ENCODE results near the gene ASPM. TPM values are rescaled to one million over a fixed set of nuclear protein-coding genes. Genes with fewer than 3 reads are reported as not detected.

The ASPM gene
- total RNA-seq, 1 experiment from 2014 or later = 29.9 TPM

DNA sequence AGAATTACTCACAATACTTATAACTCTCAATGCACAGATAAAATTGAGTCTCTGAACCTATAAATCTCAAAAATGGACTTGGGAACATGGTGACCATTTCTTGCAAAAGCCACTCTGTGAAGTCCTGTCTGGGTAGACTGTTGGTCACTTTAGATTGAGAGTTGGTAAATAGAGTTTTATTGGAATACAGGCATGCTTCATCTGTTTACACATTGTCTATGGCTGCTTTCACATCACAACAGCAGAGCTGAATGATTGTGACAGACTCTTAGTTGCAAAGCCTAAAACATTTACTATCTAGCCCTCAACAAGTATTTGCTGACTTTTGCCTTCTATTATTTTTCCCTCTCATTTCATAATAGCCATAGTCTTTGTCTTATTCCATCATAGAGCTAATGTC, 24.1 kb upstream of the ASPM start:
- no peak overlapping the region for H3K9ac ChIP-seq (ENCODE audit: low read length)
- H4K20me1 ChIP-seq (ENCODE audit: insufficient read depth) = no peaks in the 10 kb centered on the region
- H3K9me2 ChIP-seq (ENCODE audit: insufficient read depth) = no peaks in the 10 kb centered on the region
- ChIA-PET RAD21 (ENCODE audit: low non-redundant PET in 1 of 2, low total read pairs in 2 of 2, uncharacterized antibody in 2 of 2, unreplicated experiment in 2 of 2) (no interaction called here), POLR2A (no interaction called here), CTCF (interaction anchor here (1.8 kb wide), 1 partner anchor 10 kb away, joined by 4 read pairs; no protein-coding TSS in a partner anchor)
- TSS peak; percentile 18 for BruUV-seq (replicated peaks)
- intact Hi-C loops (cut with micrococcal nuclease) = no loop called here
- DNase-seq (ENCODE audit: low read depth, low spot score) (no peak), ATAC-seq (no peak)
- H3K4me1 ChIP-seq (ENCODE audit: control insufficient read depth in 1 of 2, insufficient read depth in 2 of 2, low read length in 2 of 2) = no peaks in the 10 kb centered on the region; a peak in 1 of 4 replicates
- H3K9me3 ChIP-seq (ENCODE audit: control insufficient read depth in 1 of 2, insufficient read depth in 1 of 2, low read depth in 1 of 2, low read length in 2 of 2) = no peaks in the 10 kb centered on the region
- H3K27me3 ChIP-seq (ENCODE audit: insufficient read depth, low read length) = no peaks in the 10 kb centered on the region
- H3K4me2 ChIP-seq (ENCODE audit: low read length) = no peak overlapping the region
- H3K36me3 ChIP-seq (ENCODE audit: control insufficient read depth in 1 of 2, insufficient read depth in 2 of 2, low read length in 2 of 2) = peaks cover 0 to 9% of the 10 kb centered on the region in 2 experiments; a peak in 1 of 4 replicates
- no peak overlapping the region for H2AFZ ChIP-seq (ENCODE audit: low read depth, low read length, poor library complexity, severe bottlenecking)
- no peak for TF ChIP-seq ZBTB33 (IDR thresholded peaks at IDR 0.05; ENCODE audit: extremely low read depth, insufficient replicate concordance, low read length)
- no peak for TF ChIP-seq FOSL1 (IDR thresholded peaks at IDR 0.05; ENCODE audit: low read depth)
- no peak for TF ChIP-seq EGR1 (IDR thresholded peaks at IDR 0.05; ENCODE audit: low read depth)
- no peak for TF ChIP-seq JUND (IDR thresholded peaks at IDR 0.05)
- no peak for TF ChIP-seq EZH2phosphoT487 (IDR thresholded peaks at IDR 0.05; ENCODE audit: borderline replicate concordance)
- no peak for TF ChIP-seq MAX (IDR thresholded peaks at IDR 0.05)
- TF ChIP-seq ZNF274 (IDR thresholded peaks at IDR 0.05; ENCODE audit: low read depth, low read length) = no peak
- TF ChIP-seq EZH2 (IDR thresholded peaks at IDR 0.05) = no peak
- TF ChIP-seq POLR2AphosphoS5 (IDR thresholded peaks at IDR 0.05; ENCODE audit: low read depth, low read length) = no peak
- TF ChIP-seq SRF (IDR thresholded peaks at IDR 0.05; ENCODE audit: low read depth) = no peak
- no peak for TF ChIP-seq YY1 (IDR thresholded peaks at IDR 0.05; ENCODE audit: extremely low read depth, insufficient replicate concordance, low read depth, low read length)
- TF ChIP-seq POLR2A (IDR thresholded peaks at IDR 0.05; ENCODE audit: borderline replicate concordance, extremely low read depth, insufficient read depth, insufficient read length) = no peak
- no peak for TF ChIP-seq ELF1 (IDR thresholded peaks at IDR 0.05; ENCODE audit: borderline replicate concordance, low read depth)
- TF ChIP-seq ATF3 (IDR thresholded peaks at IDR 0.05) = no peak
- no peak for TF ChIP-seq REST (IDR thresholded peaks at IDR 0.05; ENCODE audit: low read depth)
- TF ChIP-seq TCF7L2 (IDR thresholded peaks at IDR 0.05; ENCODE audit: borderline replicate concordance, extremely low read depth, insufficient read depth, insufficient read length) = no peak
- no peak for TF ChIP-seq SIN3A (IDR thresholded peaks at IDR 0.05; ENCODE audit: low read depth)
- TF ChIP-seq SP1 (IDR thresholded peaks at IDR 0.05; ENCODE audit: low read depth) = no peak
- no peak overlapping the region for H3K27ac ChIP-seq (ENCODE audit: low read depth, low read length)
- H3K79me2 ChIP-seq (ENCODE audit: insufficient read depth, low read length) = no peaks in the 10 kb centered on the region
- no peak overlapping the region for H3K4me3 ChIP-seq (replicated peaks in 1 of 2; ENCODE audit: low read depth in 1 of 2, low read length in 2 of 2)

Data from HCT116 (cell line).